Measurements from ENCODE around the gene BEND7. TPM values are rescaled to one million over a fixed set of nuclear protein-coding genes. Genes with fewer than 3 reads are reported as not detected.

The BEND7 gene
- total RNA-seq, 1 experiment from 2014 or later = 7.6 TPM

DNA sequence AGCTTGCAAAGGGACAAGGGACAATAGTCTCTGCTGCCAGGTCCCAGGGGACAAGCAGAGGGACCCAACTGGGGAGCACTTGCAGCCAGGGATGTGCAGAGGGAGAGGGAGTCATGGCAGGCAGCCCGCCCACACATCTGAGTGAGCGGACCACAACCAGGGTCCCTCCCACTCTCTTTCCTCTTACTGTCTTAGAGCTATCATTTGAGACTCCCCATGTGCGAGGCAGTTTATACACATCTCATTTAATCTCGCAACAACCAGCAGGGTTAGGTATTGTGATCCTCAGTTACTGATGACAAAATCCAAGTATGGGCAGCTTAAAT, 70.2 kb downstream of the BEND7 start:
- ChIA-PET POLR2A (no interaction called here), CTCF (no interaction called here)
- Histone ChIP-seq H3K27me3 (ENCODE audit: control insufficient read depth, insufficient read depth, low read length) (no peaks in the 10 kb centered on the region), H3K4me3 (ENCODE audit: low read depth in 2 of 2, low read length in 2 of 2) (no peak overlapping the region), H3K27ac (ENCODE audit: low read length) (no peak overlapping the region), H3K4me1 (ENCODE audit: control insufficient read depth, insufficient read depth, low read length) (no peaks in the 10 kb centered on the region), H3K9me3 (ENCODE audit: control insufficient read depth, insufficient read depth, low read depth, low read length) (no peaks in the 10 kb centered on the region), H3K36me3 (ENCODE audit: control insufficient read depth, insufficient read depth, low read length) (no peaks in the 10 kb centered on the region)
- in situ Hi-C loops (cut with HindIII; ENCODE audit: low pct_unique_long_range_greater_than_20kb, low sequenced_read_pairs) (no loop called here), intact Hi-C loops (cut with micrococcal nuclease; ENCODE audit: unreplicated experiment) (loop anchor here (1.0 kb wide), 1 partner anchor 12 kb away; no protein-coding TSS in a partner anchor)
- DNase-seq (ENCODE audit: low read depth, low spot score) (no peak), ATAC-seq (no peak)
- no peak for TF ChIP-seq POLR2AphosphoS5 (IDR thresholded peaks at IDR 0.05; ENCODE audit: low read depth, low read length)
- TF ChIP-seq, protein P1, sequence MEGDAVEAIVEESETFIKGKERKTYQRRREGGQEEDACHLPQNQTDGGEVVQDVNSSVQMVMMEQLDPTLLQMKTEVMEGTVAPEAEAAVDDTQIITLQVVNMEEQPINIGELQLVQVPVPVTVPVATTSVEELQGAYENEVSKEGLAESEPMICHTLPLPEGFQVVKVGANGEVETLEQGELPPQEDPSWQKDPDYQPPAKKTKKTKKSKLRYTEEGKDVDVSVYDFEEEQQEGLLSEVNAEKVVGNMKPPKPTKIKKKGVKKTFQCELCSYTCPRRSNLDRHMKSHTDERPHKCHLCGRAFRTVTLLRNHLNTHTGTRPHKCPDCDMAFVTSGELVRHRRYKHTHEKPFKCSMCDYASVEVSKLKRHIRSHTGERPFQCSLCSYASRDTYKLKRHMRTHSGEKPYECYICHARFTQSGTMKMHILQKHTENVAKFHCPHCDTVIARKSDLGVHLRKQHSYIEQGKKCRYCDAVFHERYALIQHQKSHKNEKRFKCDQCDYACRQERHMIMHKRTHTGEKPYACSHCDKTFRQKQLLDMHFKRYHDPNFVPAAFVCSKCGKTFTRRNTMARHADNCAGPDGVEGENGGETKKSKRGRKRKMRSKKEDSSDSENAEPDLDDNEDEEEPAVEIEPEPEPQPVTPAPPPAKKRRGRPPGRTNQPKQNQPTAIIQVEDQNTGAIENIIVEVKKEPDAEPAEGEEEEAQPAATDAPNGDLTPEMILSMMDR (IDR thresholded peaks at IDR 0.05) = no peak
- TF ChIP-seq TCF7L2 (IDR thresholded peaks at IDR 0.05; ENCODE audit: low read depth, low read length) = no peak
- no TSS peak for BruUV-seq (replicated peaks)

DNA sequence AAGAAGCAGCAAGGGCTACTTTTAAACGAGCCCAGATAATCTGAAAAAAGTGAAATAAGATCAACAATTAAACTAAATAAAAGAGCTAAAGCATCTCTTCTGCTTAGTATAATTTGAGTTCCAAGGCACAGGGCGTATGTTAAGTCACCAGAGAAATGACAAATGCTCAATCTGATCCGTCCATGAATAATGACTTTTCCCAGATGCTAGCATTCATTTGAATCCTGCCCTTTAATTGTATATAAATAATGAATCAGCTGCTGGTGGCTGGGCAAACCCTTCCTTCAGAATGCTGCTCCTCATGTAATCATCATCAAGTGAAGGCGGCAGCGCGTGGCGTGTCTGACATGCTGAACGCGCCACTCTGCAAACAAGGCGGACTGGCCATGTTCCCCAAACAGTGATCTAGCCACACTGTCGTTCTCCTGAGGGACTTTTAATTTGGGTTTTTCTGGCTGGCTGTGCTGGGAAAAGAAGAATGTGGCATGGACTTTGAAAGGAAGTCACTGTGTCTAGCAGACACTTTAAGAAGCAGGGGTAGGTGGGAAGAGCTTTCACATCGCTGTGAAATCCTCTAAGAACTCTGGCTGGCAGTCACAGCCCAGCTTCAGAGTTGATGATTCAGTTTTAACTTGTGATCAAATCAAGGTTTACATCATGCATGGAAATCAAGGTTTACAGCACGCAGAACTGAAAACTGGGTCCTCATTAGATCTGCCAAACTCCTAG, 70.7 kb downstream of the BEND7 start:
- Histone ChIP-seq H3K4me3 (ENCODE audit: low read depth in 2 of 2, low read length in 2 of 2) (no peak overlapping the region), H3K27ac (ENCODE audit: low read length) (no peak overlapping the region), H3K36me3 (ENCODE audit: control insufficient read depth, insufficient read depth, low read length) (no peaks in the 10 kb centered on the region), H3K4me1 (ENCODE audit: control insufficient read depth, insufficient read depth, low read length) (no peaks in the 10 kb centered on the region), H3K27me3 (ENCODE audit: control insufficient read depth, insufficient read depth, low read length) (no peaks in the 10 kb centered on the region), H3K9me3 (ENCODE audit: control insufficient read depth, insufficient read depth, low read depth, low read length) (no peaks in the 10 kb centered on the region)
- POLR2A ChIA-PET = no interaction called here
- DNase-seq (ENCODE audit: low read depth, low spot score) (no peak), ATAC-seq (no peak)
- in situ Hi-C loops (cut with HindIII; ENCODE audit: low pct_unique_long_range_greater_than_20kb, low sequenced_read_pairs) = no loop called here
- intact Hi-C loops (cut with micrococcal nuclease; ENCODE audit: unreplicated experiment) = loop anchor here (1.0 kb wide), 1 partner anchor 12 kb away; no protein-coding TSS in a partner anchor
- BruUV-seq (replicated peaks) = no TSS peak
- TF ChIP-seq, protein P2, sequence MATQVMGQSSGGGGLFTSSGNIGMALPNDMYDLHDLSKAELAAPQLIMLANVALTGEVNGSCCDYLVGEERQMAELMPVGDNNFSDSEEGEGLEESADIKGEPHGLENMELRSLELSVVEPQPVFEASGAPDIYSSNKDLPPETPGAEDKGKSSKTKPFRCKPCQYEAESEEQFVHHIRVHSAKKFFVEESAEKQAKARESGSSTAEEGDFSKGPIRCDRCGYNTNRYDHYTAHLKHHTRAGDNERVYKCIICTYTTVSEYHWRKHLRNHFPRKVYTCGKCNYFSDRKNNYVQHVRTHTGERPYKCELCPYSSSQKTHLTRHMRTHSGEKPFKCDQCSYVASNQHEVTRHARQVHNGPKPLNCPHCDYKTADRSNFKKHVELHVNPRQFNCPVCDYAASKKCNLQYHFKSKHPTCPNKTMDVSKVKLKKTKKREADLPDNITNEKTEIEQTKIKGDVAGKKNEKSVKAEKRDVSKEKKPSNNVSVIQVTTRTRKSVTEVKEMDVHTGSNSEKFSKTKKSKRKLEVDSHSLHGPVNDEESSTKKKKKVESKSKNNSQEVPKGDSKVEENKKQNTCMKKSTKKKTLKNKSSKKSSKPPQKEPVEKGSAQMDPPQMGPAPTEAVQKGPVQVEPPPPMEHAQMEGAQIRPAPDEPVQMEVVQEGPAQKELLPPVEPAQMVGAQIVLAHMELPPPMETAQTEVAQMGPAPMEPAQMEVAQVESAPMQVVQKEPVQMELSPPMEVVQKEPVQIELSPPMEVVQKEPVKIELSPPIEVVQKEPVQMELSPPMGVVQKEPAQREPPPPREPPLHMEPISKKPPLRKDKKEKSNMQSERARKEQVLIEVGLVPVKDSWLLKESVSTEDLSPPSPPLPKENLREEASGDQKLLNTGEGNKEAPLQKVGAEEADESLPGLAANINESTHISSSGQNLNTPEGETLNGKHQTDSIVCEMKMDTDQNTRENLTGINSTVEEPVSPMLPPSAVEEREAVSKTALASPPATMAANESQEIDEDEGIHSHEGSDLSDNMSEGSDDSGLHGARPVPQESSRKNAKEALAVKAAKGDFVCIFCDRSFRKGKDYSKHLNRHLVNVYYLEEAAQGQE (IDR thresholded peaks at IDR 0.05; ENCODE audit: insufficient read depth in 1 of 2, low read depth in 2 of 2, low read length in 1 of 2) = no peak
- TF ChIP-seq POLR2AphosphoS5 (IDR thresholded peaks at IDR 0.05; ENCODE audit: low read depth, low read length) = no peak
- CTCF ChIA-PET = no interaction called here

DNA sequence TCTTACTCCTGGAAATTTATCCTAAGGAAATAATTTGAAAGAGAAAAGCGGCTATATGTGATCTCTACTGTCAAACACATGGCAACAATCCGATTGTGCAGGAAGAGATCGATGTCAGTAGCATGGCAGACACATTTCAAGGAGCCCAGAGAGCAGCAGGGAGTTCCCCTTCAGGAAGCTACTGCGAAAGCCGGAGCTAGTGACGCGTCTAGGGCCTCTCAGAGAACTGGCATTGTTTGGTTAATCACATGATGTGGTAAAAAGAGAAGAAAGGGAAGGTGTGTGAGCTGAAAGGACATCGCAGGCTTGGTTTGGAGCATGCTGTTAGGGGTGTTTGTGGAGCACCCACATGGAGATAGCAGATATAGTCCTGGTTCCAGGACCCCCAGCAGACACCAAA, 74.9 kb downstream of the BEND7 start:
- Histone ChIP-seq H3K27ac (ENCODE audit: low read length) (no peak overlapping the region), H3K27me3 (ENCODE audit: control insufficient read depth, insufficient read depth, low read length) (no peaks in the 10 kb centered on the region), H3K36me3 (ENCODE audit: control insufficient read depth, insufficient read depth, low read length) (no peaks in the 10 kb centered on the region), H3K4me3 (ENCODE audit: low read depth in 2 of 2, low read length in 2 of 2) (no peak overlapping the region), H3K9me3 (ENCODE audit: control insufficient read depth, insufficient read depth, low read depth, low read length) (no peaks in the 10 kb centered on the region), H3K4me1 (ENCODE audit: control insufficient read depth, insufficient read depth, low read length) (no peaks in the 10 kb centered on the region)
- in situ Hi-C loops (cut with HindIII; ENCODE audit: low pct_unique_long_range_greater_than_20kb, low sequenced_read_pairs) = no loop called here
- ATAC-seq (no peak), DNase-seq (ENCODE audit: low read depth, low spot score) (no peak)
- POLR2A ChIA-PET = no interaction called here
- CTCF ChIA-PET = no interaction called here
- TF ChIP-seq SIN3A (IDR thresholded peaks at IDR 0.05; ENCODE audit: borderline replicate concordance, insufficient read depth, low read depth, low read length) = no peak
- TF ChIP-seq TCF7L2 (IDR thresholded peaks at IDR 0.05; ENCODE audit: low read depth, low read length) = no peak
- TF ChIP-seq, protein P2 (IDR thresholded peaks at IDR 0.05; ENCODE audit: insufficient read depth in 1 of 2, low read depth in 2 of 2, low read length in 1 of 2) = no peak
- TF ChIP-seq POLR2AphosphoS5 (IDR thresholded peaks at IDR 0.05; ENCODE audit: low read depth, low read length) = no peak
- TF ChIP-seq, protein P1 (IDR thresholded peaks at IDR 0.05) = no peak
- no TSS peak for BruUV-seq (replicated peaks)
- intact Hi-C loops (cut with micrococcal nuclease; ENCODE audit: unreplicated experiment) = no loop called here

Measured in Panc1 (cell line).